ENCODE measurements around the gene SMIM17. TPM values are rescaled to one million over a fixed set of nuclear protein-coding genes. Genes with fewer than 3 reads are reported as not detected.

SMIM17 gene
- total and polyA plus RNA-seq, 2 of the 4 experiments (the other 2 are of a cell fraction) = not detected

DNA sequence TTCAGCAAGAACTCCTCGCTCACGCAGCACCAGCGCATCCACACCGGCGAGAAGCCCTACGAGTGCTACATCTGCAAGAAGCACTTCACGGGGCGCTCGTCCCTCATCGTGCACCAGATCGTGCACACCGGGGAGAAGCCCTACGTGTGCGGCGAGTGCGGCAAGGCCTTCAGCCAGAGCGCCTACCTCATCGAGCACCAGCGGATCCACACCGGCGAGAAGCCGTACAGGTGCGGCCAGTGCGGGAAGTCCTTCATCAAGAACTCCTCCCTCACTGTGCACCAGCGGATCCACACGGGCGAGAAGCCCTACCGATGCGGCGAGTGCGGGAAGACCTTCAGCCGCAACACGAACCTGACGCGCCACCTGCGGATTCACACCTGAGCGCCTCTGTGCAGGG lies 20.6 kb upstream of the SMIM17 start:
- peaks cover 5 to 13% of the 10 kb centered on the region in 2 experiments; a peak in 3 of 4 replicates for H3K79me1 ChIP-seq (ENCODE audit: low read depth in 1 of 2, low read length in 2 of 2)
- no peak overlapping the region for H3K9ac ChIP-seq (ENCODE audit: low read depth, low read length)
- no peak overlapping the region for H2BK5ac ChIP-seq (ENCODE audit: low read depth, low read length, poor library complexity, severe bottlenecking)
- no peaks in the 10 kb centered on the region for H3K9me1 ChIP-seq (ENCODE audit: insufficient read depth, low read length)
- no peaks in the 10 kb centered on the region for H4K20me1 ChIP-seq (ENCODE audit: insufficient read depth, low read length)
- DNase-seq (no peak), ATAC-seq (ENCODE audit: low read depth) (no peak)
- no peak overlapping the region for H2BK120ac ChIP-seq (ENCODE audit: low read depth, low read length)
- no peak for TF ChIP-seq RFX5 (IDR thresholded peaks at IDR 0.05; ENCODE audit: low read depth, low read length)
- TF ChIP-seq CEBPB (IDR thresholded peaks at IDR 0.05; ENCODE audit: low read depth, low read length) = no peak
- no peak for TF ChIP-seq RCOR1 (IDR thresholded peaks at IDR 0.05; ENCODE audit: insufficient replicate concordance, low read length)
- TF ChIP-seq CHD1 (IDR thresholded peaks at IDR 0.05; ENCODE audit: low read depth, low read length) = no peak
- TF ChIP-seq, protein P1, sequence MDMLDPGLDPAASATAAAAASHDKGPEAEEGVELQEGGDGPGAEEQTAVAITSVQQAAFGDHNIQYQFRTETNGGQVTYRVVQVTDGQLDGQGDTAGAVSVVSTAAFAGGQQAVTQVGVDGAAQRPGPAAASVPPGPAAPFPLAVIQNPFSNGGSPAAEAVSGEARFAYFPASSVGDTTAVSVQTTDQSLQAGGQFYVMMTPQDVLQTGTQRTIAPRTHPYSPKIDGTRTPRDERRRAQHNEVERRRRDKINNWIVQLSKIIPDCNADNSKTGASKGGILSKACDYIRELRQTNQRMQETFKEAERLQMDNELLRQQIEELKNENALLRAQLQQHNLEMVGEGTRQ (IDR thresholded peaks at IDR 0.05; ENCODE audit: low read depth, low read length) = no peak
- TF ChIP-seq NFE2L2 (IDR thresholded peaks at IDR 0.05; ENCODE audit: low read depth, low read length) = no peak
- TF ChIP-seq ELK1 (IDR thresholded peaks at IDR 0.05; ENCODE audit: borderline replicate concordance, low read depth, low read length) = no peak
- no peak for TF ChIP-seq MAFK (IDR thresholded peaks at IDR 0.05; ENCODE audit: low read depth, low read length)
- TF ChIP-seq, protein P2, sequence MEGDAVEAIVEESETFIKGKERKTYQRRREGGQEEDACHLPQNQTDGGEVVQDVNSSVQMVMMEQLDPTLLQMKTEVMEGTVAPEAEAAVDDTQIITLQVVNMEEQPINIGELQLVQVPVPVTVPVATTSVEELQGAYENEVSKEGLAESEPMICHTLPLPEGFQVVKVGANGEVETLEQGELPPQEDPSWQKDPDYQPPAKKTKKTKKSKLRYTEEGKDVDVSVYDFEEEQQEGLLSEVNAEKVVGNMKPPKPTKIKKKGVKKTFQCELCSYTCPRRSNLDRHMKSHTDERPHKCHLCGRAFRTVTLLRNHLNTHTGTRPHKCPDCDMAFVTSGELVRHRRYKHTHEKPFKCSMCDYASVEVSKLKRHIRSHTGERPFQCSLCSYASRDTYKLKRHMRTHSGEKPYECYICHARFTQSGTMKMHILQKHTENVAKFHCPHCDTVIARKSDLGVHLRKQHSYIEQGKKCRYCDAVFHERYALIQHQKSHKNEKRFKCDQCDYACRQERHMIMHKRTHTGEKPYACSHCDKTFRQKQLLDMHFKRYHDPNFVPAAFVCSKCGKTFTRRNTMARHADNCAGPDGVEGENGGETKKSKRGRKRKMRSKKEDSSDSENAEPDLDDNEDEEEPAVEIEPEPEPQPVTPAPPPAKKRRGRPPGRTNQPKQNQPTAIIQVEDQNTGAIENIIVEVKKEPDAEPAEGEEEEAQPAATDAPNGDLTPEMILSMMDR (conservative IDR thresholded peaks at IDR 0.05; ENCODE audit: low read depth, low read length) = no peak
- no peak for TF ChIP-seq MXI1 (IDR thresholded peaks at IDR 0.05; ENCODE audit: borderline replicate concordance, low read depth, low read length)
- no peak for TF ChIP-seq BHLHE40 (IDR thresholded peaks at IDR 0.05; ENCODE audit: low read depth, low read length)
- no peak for TF ChIP-seq MAZ (IDR thresholded peaks at IDR 0.05; ENCODE audit: borderline replicate concordance, low read depth, low read length)
- no peak for TF ChIP-seq RAD21 (IDR thresholded peaks at IDR 0.05; ENCODE audit: low read length)
- TF ChIP-seq SMC3 (IDR thresholded peaks at IDR 0.05; ENCODE audit: low read depth, low read length) = no peak
- TF ChIP-seq POLR2A (IDR thresholded peaks at IDR 0.05; ENCODE audit: low read depth, low read length) = no peak
- no peak for TF ChIP-seq FOS (IDR thresholded peaks at IDR 0.05; ENCODE audit: low read depth, low read length)
- no peak overlapping the region for H3K4ac ChIP-seq (ENCODE audit: low read depth, low read length)
- no peak overlapping the region for H4K8ac ChIP-seq (ENCODE audit: low read depth in 2 of 2, low read length in 2 of 2)
- POLR2A ChIA-PET (ENCODE audit: unreplicated experiment) = no interaction called here
- intact Hi-C loops (cut with micrococcal nuclease) = no loop called here
- in situ Hi-C loops (cut with MboI; ENCODE audit: low sequenced_read_pairs) = no loop called here
- H3K27me3 ChIP-seq (ENCODE audit: control insufficient read depth, insufficient read depth, low read length) = no peaks in the 10 kb centered on the region
- no peak overlapping the region for H3K4me2 ChIP-seq (ENCODE audit: low read depth, low read length)
- H2BK15ac ChIP-seq (ENCODE audit: low read depth, low read length) = no peak overlapping the region
- no peak overlapping the region for H2AK9ac ChIP-seq (replicated peaks; ENCODE audit: low read depth, low read length, poor library complexity)
- no peak overlapping the region for H2AK5ac ChIP-seq (ENCODE audit: low read depth, low read length)
- no peak overlapping the region for H4K91ac ChIP-seq (ENCODE audit: insufficient read depth, low read depth, low read length)
- no peak overlapping the region for H3K56ac ChIP-seq (ENCODE audit: extremely low read depth, insufficient read depth, low read length)
- H3K27ac ChIP-seq (ENCODE audit: insufficient read depth, low read length) = no peak overlapping the region
- H3K23ac ChIP-seq (ENCODE audit: low read depth, low read length) = no peak overlapping the region
- peaks cover 74% of the 10 kb centered on the region for H3K9me3 ChIP-seq (ENCODE audit: control insufficient read depth, insufficient read depth, low read length)
- no peak overlapping the region for H3K18ac ChIP-seq (ENCODE audit: low read depth, low read length)
- no peak overlapping the region for H3K4me3 ChIP-seq (ENCODE audit: insufficient read depth, low read depth, low read length)
- dilution Hi-C loops (cut with HindIII; ENCODE audit: low sequenced_read_pairs, unreplicated experiment) = no loop called here
- CTCF ChIA-PET = no interaction called here
- H3K14ac ChIP-seq (replicated peaks; ENCODE audit: low read depth, low read length) = no peak overlapping the region
- H2AFZ ChIP-seq (replicated peaks; ENCODE audit: low read length, poor library complexity) = no peak overlapping the region
- no TSS peak for BruUV-seq (replicated peaks)
- 94% methylated on average over 7 of the region's 37 CpGs; no CpG with 5 or more reads in 1 of the 2 experiments for WGBS, 2 experiments (ENCODE audit: extremely low coverage in 2 of 2, insufficient read length in 1 of 2)
- peaks cover 53% of the 10 kb centered on the region for H3K36me3 ChIP-seq (ENCODE audit: control insufficient read depth, insufficient read depth, low read length)
- H2BK20ac ChIP-seq (ENCODE audit: low read depth, low read length) = no peak overlapping the region
- H3K4me1 ChIP-seq (ENCODE audit: control insufficient read depth, insufficient read depth, low read length) = no peaks in the 10 kb centered on the region
- H4K5ac ChIP-seq (ENCODE audit: low read depth, low read length) = no peak overlapping the region

Measured in IMR-90 (cell line).